PC-3 (cell line): Measurements from ENCODE around the gene GALNT2. TPM values are rescaled to one million over a fixed set of nuclear protein-coding genes. Genes with fewer than 3 reads are reported as not detected.

Experiments used
- ATAC-seq: fragments of 200-7000 bp; cut with Tn5 transposase; 2 replicates; pipeline ENCODE4 v1.9.1; 2020; ENCODE audit warnings: mild to moderate bottlenecking, moderate library complexity
- BruUV-seq: library from RNA; stranded (reverse); fragments of 400-500 nt; replicated peaks from 2 replicates; lab custom pipeline; 2021; lab: Mats Ljungman, UMichigan
- CTCF ChIA-PET: fragments of 300-600 bp; sonication (Branson Sonifier 250); formaldehyde crosslinking; loops from one replicate; lab custom pipeline; 2022; ENCODE audit warnings: antibody characterized with exemption; lab: Charles Lee
- POLR2A ChIA-PET: fragments of 300-600 bp; sonication (Branson Sonifier 250); formaldehyde crosslinking; loops from one replicate; lab custom pipeline; 2022; ENCODE audit warnings: antibody characterized with exemption; ENCODE audit not compliant: unreplicated experiment; lab: Charles Lee
- DNase-seq: peaks from one replicate; pipeline ENCODE4 v3.0.0-alpha.2; 2015
- H2AFZ ChIP-seq: fragments of 300-600 bp; sonication (generic); 2 replicates; pipeline ENCODE4 v1.6.0; 2016; ENCODE audit warnings: antibody characterized with exemption, low read length
- H3F3A ChIP-seq: fragments of 300-600 bp; sonication (generic); one replicate; pipeline ENCODE4 v1.6.0; 2017; ENCODE audit warnings: antibody characterized with exemption, low read length, control low read depth, mild to moderate bottlenecking; ENCODE audit not compliant: unreplicated experiment
- H3K27ac ChIP-seq: fragments of 300-600 bp; sonication (generic); 2 replicates; pipeline ENCODE4 v1.5.1; 2016; ENCODE audit warnings: mild to moderate bottlenecking, low read length
- H3K27me3 ChIP-seq: fragments of 300-600 bp; sonication (generic); 2 replicates; pipeline ENCODE4 v1.6.1; 2016; ENCODE audit warnings: low read length, mixed read lengths
- H3K36me3 ChIP-seq: fragments of 300-600 bp; sonication (generic); 2 replicates; pipeline ENCODE4 v1.6.1; 2016; ENCODE audit warnings: low read depth, mixed run types, low read length, mixed read lengths
- H3K4me1 ChIP-seq: fragments of 300-600 bp; sonication (generic); 2 replicates; pipeline ENCODE4 v1.5.1; 2016; ENCODE audit warnings: low read length; ENCODE audit not compliant: insufficient read depth
- H3K4me2 ChIP-seq: fragments of 300-600 bp; sonication (generic); 2 replicates; pipeline ENCODE4 v1.6.0; 2016; ENCODE audit warnings: low read length
- H3K4me3 ChIP-seq: fragments of 300-600 bp; sonication (generic); 2 replicates; pipeline ENCODE4 v1.5.1; 2016; ENCODE audit warnings: mild to moderate bottlenecking, low read length, mixed read lengths
- H3K79me2 ChIP-seq: fragments of 300-600 bp; sonication (generic); 2 replicates; pipeline ENCODE4 v1.6.1; 2017; ENCODE audit warnings: low read length, mixed read lengths
- H3K9ac ChIP-seq: fragments of 300-600 bp; sonication (generic); 2 replicates; pipeline ENCODE4 v1.6.0; 2016; ENCODE audit warnings: mild to moderate bottlenecking, low read length
- H3K9me2 ChIP-seq: fragments of 300-600 bp; sonication (generic); replicated peaks from 2 replicates; pipeline ENCODE4 v1.6.1; 2016; ENCODE audit warnings: mixed run types, low read length, mixed read lengths
- H3K9me3 ChIP-seq: fragments of 300-600 bp; sonication (generic); 2 replicates; pipeline ENCODE4 v1.6.1; 2016; ENCODE audit warnings: low read length, mixed read lengths
- H4K20me1 ChIP-seq: fragments of 300-600 bp; sonication (generic); 2 replicates; pipeline ENCODE4 v1.6.1; 2016; ENCODE audit warnings: low read length, mixed read lengths
- EZH2 ChIP-seq: fragments of 300-600 bp; sonication (generic); IDR thresholded peaks from one replicate; pipeline ENCODE4 v1.6.1; 2017; ENCODE audit warnings: antibody characterized with exemption, mild to moderate bottlenecking, low read length; ENCODE audit not compliant: unreplicated experiment
- EZH2phosphoT487 ChIP-seq: fragments of 300-600 bp; sonication (generic); IDR thresholded peaks from 2 replicates; pipeline ENCODE4 v1.6.1; 2018; ENCODE audit warnings: mild to moderate bottlenecking, antibody characterized with exemption, low read length, borderline replicate concordance
- intact Hi-C: fragments of 100-400 bp; cut with micrococcal nuclease; formaldehyde crosslinking; loops from 2 replicates; pipeline ENCODE4 v1.9.0; 2023
- total RNA-seq: library from RNA; depleted of rRNA; stranded (reverse); fragments of >200 nt; gene quantifications from 2 replicates; pipeline ENCODE4 v1.2.3, GENCODE V29; 2014
- TF ChIP-seq, protein P1 (sequence below): fragments of 300-600 bp; sonication (generic); conservative IDR thresholded peaks from 2 replicates; pipeline ENCODE4 v1.5.1; 2017; ENCODE audit warnings: antibody characterized with exemption, low read depth, mild to moderate bottlenecking, low read length

The GALNT2 gene
- total RNA-seq, 1 experiment from 2014 or later, result 182 TPM

DNA sequence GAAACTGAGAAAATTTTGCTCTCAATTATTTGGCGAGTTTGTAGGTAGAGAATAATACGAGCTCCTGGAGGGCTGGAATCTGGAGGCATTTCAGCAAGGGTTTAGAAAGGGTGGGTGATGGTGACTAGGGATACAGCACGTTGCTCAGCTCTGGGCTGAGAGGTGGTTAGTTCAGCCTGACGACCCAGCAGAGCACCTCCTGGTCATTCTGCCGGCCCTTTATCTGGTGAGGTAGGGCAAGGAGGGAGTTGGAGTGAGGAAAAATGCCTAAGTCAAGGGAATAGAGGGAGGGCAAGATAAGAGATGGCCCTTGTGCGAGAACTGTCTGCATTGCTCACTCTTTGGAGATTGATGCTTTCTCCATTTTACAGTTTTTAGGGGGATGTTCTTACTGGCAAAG is 19.1 kb downstream of the GALNT2 start:
- no peak overlapping the region for H3K4me3 ChIP-seq
- no peaks in the 10 kb centered on the region for H3K9me2 ChIP-seq
- DNase-seq, result no peak
- H3K36me3 ChIP-seq, result peaks cover 23% of the 10 kb centered on the region
- no TSS peak for BruUV-seq
- peak overlapping the region; percentile 83 for H3K27ac ChIP-seq
- CTCF ChIA-PET, result no interaction called here
- no peaks in the 10 kb centered on the region for H3K9me3 ChIP-seq
- peaks cover 78% of the 10 kb centered on the region for H3K4me1 ChIP-seq
- peak overlapping the region; percentile 66 for H3K4me2 ChIP-seq
- H3K27me3 ChIP-seq, result no peaks in the 10 kb centered on the region
- peaks cover 94% of the 10 kb centered on the region for H3K79me2 ChIP-seq
- H3F3A ChIP-seq, result peaks cover 35% of the 10 kb centered on the region
- ATAC-seq, result no peak
- POLR2A ChIA-PET, result no interaction called here
- no peak overlapping the region for H3K9ac ChIP-seq
- H2AFZ ChIP-seq, result no peak overlapping the region
- intact Hi-C loops, result no loop called here
- no peaks in the 10 kb centered on the region for H4K20me1 ChIP-seq
- TF ChIP-seq EZH2phosphoT487 (no peak), EZH2 (no peak)
- TF ChIP-seq, protein P1, sequence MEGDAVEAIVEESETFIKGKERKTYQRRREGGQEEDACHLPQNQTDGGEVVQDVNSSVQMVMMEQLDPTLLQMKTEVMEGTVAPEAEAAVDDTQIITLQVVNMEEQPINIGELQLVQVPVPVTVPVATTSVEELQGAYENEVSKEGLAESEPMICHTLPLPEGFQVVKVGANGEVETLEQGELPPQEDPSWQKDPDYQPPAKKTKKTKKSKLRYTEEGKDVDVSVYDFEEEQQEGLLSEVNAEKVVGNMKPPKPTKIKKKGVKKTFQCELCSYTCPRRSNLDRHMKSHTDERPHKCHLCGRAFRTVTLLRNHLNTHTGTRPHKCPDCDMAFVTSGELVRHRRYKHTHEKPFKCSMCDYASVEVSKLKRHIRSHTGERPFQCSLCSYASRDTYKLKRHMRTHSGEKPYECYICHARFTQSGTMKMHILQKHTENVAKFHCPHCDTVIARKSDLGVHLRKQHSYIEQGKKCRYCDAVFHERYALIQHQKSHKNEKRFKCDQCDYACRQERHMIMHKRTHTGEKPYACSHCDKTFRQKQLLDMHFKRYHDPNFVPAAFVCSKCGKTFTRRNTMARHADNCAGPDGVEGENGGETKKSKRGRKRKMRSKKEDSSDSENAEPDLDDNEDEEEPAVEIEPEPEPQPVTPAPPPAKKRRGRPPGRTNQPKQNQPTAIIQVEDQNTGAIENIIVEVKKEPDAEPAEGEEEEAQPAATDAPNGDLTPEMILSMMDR, result no peak

GRCh38 chr1:230087028-230087716 is 20.1 kb downstream of the GALNT2 start:
- ATAC-seq (no peak), DNase-seq (no peak)
- Histone ChIP-seq H3K4me1 (peaks cover 88% of the 10 kb centered on the region), H3F3A (peaks cover 42% of the 10 kb centered on the region), H3K36me3 (peaks cover 13% of the 10 kb centered on the region), H3K79me2 (peaks cover 88% of the 10 kb centered on the region), H3K27ac (peak overlapping the region; percentile 83; the same call in 1 of the 2 replicates), H3K4me2 (peak overlapping the region; percentile 66), H3K27me3 (no peaks in the 10 kb centered on the region), H3K9me2 (no peaks in the 10 kb centered on the region), H3K4me3 (no peak overlapping the region), H2AFZ (no peak overlapping the region), H3K9ac (no peak overlapping the region), H4K20me1 (no peaks in the 10 kb centered on the region), H3K9me3 (no peaks in the 10 kb centered on the region)
- TF ChIP-seq EZH2phosphoT487 (no peak), EZH2 (no peak)
- TF ChIP-seq, protein P1, result no peak; the same call in 1 of the 2 replicates
- no TSS peak for BruUV-seq
- ChIA-PET CTCF (no interaction called here), POLR2A (no interaction called here)
- intact Hi-C loops, result no loop called here

- DNase-seq (no peak), ATAC-seq (no peak)
- Histone ChIP-seq H4K20me1 (no peaks in the 10 kb centered on the region), H3K9me3 (no peaks in the 10 kb centered on the region), H3K9ac (no peak overlapping the region), H3K27ac (no peak overlapping the region), H3K4me1 (peaks cover 93% of the 10 kb centered on the region), H3K79me2 (peaks cover 88% of the 10 kb centered on the region), H3K4me3 (no peak overlapping the region), H3K36me3 (peaks cover 10% of the 10 kb centered on the region), H3F3A (peaks cover 37% of the 10 kb centered on the region), H2AFZ (no peak overlapping the region), H3K9me2 (no peaks in the 10 kb centered on the region), H3K4me2 (0 out of 2 replicates have a peak overlapping the region, but pooled peaks have one; percentile 66), H3K27me3 (no peaks in the 10 kb centered on the region)
- intact Hi-C loops, result no loop called here
- CTCF ChIA-PET, result no interaction called here
- BruUV-seq, result no TSS peak
- TF ChIP-seq EZH2 (no peak), EZH2phosphoT487 (no peak)
- TF ChIP-seq, protein P1, result no peak
- POLR2A ChIA-PET, result no interaction called here
Measured at GRCh38 chr1:230087717-230088105, 20.7 kb downstream of the GALNT2 start.
